NCI-H82 treated with DMSO at 0.1 percent for 48 hours (cell line): Measurements from ENCODE around the gene PHAF1.

Source experiments
- DNase-seq: peaks from one replicate; lab custom pipeline; 2025; ENCODE audit not compliant: unreplicated experiment; lab: John Stamatoyannopoulos, UW

Gene PHAF1

GRCh38 chr16:67146523-67147357, 37.0 kb downstream of the PHAF1 start:
- no peak for DNase-seq

DNA sequence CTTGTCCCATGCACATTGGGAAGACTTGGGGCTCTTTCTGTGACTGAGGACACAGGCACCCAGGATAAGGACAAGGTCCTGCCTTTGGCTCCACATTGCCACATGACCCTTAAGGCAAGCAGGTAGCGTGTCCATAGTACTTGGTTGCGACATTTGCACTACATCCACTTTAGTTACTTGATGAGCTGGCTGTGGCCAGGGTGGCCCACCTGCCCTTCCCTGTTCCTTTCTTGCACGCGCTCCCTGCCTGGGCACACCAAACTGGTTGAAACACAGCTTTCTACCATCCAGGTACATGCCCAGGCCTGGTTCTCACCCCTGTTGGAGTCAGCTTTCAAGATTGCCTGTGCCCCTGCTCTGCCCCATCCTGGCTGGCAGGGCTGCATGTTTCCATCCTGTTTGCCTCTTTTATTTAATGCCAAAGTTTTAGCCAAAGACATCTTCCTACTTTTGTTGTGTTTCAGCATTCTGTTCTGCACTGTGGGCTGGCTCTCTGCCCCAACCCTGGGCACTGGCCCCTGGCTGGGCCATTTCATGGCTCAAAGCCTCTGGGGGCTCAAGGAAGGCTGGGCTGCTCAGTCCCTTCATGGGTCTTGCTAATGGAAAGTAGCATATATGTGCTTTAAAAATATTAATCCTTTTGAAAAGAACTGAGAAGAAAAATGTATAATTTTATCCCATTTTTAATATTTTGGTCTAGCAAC, 37.8 kb downstream of the PHAF1 start:
- no peak for DNase-seq

- no peak for DNase-seq
Measured at GRCh38 chr16:67148221-67148620, 38.5 kb downstream of the PHAF1 start.

DNA sequence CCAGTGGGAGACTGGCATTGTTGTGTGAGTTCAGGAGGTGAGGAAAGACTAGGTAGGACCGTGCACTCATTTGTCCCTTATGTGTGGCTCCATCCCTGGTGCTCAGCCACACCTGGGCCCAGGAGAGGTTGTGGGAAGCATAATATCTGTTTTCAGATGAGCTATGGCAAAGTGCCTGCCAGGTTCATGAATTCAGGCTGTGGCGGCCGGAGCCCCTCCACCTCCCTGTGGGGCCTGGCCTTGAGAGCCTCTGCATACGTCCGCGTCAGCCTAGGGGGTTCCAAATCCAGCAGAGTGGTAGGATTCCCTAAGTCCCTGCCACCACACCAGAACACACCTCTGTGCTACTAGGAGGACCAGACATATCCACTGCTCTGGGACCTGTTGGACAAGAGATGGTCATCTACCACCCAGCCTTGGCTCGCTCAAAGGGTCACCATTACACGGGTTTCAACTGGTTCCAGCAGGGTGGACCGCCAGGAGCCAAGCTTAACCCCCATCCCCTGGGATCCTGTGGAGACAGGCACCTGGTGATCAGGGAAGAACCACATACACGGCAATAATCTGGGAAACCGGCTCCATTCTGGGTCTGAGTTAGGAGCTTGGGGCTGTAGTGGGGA, 39.0 kb downstream of the PHAF1 start:
- DNase-seq: no peak

- no peak for DNase-seq
Measured at GRCh38 chr16:67149276-67150046, 39.7 kb downstream of the PHAF1 start.

- peak; percentile 8 for DNase-seq
Measured at GRCh38 chr16:67150047-67150832, 40.5 kb downstream of the PHAF1 start.

DNA sequence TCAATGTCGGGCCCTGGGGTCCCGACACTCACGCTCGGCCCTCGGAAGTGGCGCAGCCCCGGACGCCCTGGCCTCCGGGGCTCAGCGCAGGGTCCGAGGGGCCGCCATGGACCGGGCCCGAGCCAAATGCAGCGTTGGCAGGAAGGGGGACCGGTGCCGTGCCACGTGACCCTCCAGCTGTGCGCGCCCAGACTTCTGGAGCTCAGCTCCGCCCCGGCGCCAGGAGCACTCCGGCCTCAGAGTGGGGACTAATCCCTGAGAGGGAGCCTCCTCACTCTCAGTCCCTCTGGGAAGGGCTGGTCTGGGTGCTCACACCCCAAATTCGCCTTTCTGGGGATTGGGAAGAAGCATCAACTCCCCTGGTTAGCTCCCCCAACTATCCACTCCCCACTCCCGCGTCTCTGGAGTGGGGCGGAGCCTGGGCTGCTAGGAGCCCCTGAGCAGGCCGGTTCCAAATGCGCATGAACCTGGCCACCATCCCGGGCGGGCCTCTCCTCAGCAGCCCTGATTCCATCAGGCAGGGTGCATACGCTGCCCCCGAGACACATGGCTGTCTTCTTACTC, 41.2 kb downstream of the PHAF1 start, which contains the start of gene B3GNT9:
Gene B3GNT9, minus strand, starts transcription at position 166 of the 564 bp plus-strand sequence. CDS start 513 bp downstream, outside the sequence.
- no peak for DNase-seq

- DNase-seq: no peak
Measured at GRCh38 chr16:67151431-67152097, 41.8 kb downstream of the PHAF1 start.

- no peak for DNase-seq
Measured at GRCh38 chr16:67154578-67155294, 45.0 kb downstream of the PHAF1 start.

- DNase-seq: peak; percentile 8
Measured at GRCh38 chr16:67155295-67156142, 45.8 kb downstream of the PHAF1 start.

DNA sequence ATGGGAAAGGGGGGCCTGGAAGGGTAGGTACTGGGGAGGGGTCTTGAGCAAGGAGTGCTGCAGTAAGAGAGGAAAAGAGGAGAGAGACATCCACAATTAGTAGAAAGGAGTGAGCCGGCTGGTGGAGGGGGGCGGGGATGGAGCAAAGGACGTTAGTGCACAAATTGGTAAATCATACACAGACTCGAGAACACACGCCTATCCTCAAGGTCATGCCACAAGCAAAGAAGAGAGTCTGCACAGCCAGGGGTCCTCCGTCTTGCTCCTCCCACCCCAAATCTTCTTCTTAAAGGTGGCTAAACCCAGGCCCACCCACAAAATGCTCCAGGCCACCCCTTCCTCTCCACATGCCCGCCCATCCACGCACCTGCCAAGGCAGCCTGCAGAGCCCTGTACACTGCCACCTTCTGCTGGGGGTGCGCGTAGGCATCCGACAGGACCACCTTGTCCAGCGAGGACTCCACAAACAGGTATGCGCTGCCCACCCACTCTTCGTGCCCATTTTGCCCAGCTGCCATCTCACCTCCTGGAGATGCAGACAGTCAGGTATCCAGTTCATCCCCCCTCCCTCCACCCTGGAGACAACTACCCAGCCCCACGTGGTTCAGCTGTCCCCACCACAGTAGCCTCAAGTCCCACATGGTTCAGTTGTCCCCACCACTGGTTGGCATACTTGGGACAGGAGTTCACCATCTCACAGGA, 46.6 kb downstream of the PHAF1 start:
- no peak for DNase-seq

GRCh38 chr16:67157106-67157748, 47.5 kb downstream of the PHAF1 start:
- DNase-seq: no peak

DNA sequence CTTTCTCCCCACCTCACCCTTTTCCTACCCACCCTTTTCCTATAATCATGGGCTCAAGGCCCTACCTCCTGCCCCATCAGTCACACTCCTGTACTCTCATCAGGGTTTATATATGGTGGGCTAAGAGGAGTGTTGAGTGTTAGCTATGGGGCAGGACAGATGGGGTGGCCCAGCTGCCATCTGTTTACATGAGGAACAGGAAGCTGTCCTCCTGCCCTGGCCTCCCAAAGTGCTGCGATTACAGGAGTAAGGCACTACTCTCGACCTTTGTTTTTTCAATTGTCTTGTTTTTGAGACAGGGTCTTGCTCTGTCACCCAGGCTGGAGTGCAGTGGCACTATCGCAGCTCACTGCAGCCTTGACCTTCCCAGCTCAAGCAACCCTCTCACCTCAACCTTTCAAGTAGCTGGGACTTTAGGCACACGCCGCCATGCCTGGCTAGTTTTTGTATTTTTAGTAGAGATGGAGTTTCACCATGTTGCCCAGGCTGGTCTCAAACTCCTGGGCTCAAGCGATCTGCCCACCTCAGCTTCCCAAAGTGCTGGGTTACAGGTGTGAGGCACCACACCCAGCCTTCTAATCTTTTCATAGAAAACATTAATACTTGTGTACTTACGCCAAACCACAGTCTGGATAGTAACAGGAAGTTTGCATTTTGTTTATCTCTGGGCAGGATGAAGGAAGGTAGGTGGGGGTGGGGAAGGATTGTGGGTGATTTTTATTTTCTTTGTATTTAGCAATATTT, 48.3 kb downstream of the PHAF1 start:
- DNase-seq: no peak

DNA sequence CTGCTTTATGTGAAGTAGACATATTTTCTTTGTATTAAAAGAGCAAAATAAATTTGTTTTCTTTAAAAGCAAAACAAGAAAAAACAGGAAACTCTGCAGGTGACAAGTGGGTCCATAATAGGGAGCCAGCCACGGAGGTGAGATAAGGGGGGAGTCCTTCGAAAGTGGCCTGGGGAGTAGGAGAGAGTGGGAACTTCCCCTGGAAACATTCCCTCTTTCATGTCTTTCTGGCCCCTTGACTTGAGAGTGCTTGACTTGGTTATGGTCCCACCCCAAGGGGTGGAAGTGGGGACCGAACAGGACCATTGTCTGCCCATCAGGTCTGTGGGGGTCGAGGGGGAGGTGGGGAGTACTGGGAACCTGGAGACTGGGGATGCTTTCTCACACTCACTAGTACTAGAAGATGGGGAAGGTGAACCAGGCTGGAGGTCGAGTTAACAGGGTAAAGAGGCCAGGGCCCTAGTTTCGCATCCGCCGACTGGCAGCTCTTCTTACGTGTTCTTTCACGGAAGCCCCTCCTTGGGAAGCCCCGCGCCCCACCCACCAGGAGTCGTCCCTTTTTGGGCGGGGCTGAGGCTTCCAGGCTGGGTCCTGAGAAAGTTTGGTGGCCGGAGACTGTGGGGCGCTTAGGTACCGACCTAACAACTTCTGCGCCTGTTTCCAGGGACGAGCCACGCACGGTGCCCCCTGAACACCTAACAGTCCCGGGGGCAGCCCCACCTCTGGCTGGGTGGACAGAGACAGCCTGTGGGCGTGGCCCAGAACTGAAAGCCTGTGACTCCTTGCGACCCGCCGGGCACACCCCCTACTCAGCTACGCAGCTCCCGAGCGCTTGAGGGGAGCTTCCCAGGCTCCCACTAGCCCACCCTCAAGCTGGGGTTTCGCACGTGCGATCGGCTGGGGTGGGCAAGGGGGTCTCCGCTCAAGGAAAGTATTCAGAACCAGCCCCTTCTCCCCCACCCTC, 49.2 kb downstream of the PHAF1 start:
- peak; percentile 4 for DNase-seq

- DNase-seq: no peak
Measured at GRCh38 chr16:67161595-67162058, 51.9 kb downstream of the PHAF1 start.
